NCI-H187 (cell line): ENCODE results near the gene KCNIP1.

ENCODE experiments used
- DNase-seq, 2 experiments: peaks; one replicate each; lab custom pipeline; 2025; lab: John Stamatoyannopoulos, UW

The KCNIP1 gene

DNA sequence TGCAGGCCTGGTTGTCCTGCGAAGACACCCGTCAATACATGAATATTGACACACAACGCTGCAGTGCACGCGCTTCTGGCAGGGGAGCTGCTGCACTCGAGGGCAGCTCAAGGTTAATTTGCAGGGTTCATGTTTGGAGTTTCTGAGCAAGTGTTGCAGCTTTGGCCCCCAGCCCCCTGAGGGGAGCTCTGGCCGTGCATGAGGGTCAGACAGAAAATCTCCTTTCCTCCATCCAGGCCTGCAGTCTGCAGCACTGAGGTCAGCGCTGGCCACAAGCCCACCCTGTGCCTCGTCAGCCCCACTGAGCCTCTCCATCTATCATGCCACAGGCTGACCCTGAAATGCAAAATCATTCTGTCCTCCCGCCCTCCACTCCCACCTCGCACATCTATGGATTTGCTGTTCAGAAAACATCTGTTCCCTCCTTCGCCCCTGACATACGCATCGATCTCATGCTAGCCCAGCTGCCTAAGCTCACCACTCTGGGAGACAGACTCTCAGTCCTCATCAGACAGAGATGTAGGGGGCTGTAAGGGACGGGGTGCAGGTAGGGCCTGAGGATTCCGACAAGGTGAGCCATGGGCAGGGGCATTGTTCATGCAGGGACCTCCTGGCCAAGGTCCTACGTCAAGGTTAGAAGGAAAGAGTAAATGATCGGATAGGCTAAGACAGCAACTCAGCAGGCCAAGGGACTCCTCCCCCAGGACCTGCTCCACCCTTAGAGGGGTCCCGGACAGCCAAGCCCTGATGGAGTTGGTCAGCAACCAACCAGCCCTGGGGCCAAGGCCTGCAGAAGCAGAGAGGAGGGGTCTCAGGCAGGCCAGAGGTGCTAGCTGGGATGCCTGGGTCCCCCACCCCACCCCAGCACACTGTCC, 125.1 kb downstream of the KCNIP1 start:
- no peak for DNase-seq

DNA sequence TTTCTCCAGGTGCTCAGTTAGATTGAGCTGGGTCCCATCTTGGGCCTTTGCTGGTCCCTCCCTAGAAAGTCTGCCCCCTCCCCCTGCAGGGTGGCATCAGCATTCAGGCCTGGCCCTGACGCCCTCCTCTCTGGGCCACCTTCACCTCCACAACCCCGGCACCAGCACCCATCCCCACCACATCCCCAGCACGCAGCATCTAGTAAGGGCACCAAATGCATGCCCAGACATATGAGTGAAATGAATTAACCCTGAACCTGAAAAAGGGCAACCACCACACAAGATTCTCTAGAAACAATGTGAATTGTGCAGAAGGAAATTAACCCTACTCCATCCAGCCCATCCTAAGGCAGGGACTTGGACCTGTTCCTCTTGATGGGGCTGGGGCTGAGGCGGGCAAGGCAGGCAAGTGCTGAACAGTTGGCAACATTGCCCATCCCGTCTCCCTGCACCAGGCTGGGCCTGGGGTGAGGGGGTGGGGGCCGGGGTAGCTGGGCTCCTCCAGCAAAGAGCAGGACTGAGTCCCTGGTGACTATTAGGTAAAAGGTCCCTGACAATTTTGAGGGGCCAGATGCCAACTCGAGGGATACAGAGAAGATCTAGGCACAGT, 125.9 kb downstream of the KCNIP1 start:
- no peak for DNase-seq

DNA sequence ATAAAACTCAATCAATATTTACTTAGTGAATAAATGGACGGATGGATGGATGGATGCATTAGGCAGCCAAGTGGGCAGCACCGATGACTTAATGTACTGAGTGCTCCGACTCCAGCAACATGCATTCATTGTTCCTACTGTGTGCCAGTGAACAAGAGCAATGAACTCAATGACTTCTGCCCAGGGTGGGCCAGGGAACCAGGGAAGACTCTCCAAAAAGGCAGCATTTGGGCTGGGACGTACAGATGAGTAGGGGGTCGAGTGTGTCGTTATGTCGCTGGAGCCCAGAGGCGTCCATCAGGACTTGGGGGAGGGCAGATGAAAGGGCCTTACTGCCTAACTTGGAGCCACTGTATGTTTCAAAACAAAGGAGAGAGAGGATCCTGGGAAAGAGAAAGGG, 126.4 kb downstream of the KCNIP1 start:
- no peak for DNase-seq

DNA sequence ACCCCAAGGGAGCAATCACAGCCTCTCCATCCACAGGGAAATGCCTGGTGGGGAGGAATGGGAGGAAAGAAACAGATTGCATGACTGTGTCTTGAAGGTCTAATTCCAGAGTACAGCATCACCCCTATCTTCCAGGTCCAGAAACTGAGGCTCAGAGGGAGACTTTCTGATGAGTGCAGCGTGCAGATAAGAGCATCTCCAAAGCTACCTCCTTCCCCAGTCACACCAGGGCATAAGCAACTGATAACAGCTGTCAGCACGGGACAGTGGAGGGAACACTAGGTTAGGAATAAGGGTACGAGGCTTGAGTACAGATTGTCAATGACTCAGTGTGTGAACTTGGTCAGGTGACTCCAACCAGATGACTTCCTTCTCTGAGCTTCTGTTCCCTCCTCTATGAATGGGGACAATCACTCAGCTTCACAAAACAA, 126.9 kb downstream of the KCNIP1 start:
- no peak for DNase-seq

DNA sequence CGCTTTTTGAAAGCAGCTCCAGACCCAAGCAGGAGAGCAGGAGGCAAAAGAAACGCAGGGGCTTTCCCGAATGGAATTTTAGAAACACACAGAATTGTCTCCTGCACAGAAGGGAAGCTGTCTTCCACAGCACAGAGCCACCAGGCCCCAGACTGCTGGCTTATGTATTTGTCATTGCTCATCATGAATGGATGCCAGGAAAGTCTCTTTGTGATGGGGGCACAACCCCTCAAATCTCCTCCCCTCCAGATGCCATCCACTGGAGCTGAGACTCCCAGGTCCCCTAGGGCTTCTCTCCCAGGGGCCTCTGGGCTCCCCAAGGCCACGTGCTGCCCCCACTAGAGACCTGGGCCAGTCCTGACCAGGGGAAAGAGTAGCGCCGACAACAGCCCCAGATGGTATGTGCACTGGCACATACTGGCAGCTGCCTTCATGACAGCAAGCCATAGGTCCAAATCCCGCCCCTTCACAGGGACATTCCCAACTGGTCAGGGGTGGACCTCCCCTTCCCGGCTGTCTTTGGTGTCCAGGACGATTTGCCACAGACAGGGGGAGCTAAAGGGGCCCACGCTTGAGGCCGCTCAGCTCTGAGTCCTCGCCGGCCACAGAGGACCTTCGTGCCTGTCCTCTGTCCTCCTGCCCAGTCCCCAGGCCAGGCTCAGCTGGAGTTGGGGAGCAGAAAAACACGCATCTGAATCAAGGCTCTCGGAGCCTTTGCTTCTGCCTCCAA, 127.8 kb downstream of the KCNIP1 start:
- DNase-seq, result no peak

DNA sequence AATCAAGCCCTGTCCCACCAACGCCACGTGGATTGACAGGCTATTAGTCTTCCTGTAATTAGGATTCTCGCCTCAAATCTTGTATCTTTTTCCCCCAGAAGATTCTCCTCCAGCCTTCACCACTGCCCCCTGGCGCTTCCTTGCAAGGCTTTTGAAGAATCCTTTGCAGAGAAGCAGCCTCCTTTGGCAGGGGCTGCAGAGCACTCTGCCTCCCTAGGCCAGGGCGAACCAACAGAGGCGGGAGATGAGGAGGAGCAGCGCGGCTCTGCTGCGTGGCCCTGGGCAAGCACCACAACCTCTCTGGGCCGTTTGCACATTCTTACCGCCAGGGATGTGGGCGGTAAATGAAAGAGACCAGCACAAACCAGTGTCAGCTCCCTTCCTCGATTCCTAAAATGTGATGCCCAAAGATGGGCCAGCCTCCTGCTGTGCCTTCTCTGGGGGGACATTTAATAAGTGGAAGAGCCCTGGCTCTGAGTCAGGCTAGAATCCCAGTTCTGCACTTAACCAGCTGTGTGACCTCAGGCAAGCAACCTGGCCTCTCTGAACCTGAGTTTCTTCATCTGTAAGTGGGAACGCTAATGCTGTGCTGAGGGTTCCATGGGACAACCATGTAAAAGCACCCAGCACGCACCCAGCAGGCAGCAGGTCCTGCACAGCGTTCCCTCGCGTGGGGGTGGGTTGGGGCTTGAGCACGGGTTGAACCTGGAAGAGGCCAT, 128.6 kb downstream of the KCNIP1 start:
- DNase-seq, result no peak

DNA sequence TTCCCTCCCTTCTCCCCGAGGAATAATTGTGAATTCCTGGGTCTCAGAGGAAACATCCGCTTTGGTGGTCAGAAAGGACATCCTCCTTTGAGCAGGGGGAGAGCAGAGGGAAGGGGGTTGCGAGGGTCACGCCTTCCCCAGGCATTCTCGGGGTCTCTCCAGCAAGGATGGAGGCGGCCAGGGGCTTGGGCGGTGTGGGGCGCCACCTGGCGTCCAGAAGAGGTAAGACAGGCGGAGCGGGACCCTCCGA, 129.1 kb downstream of the KCNIP1 start:
- no peak for DNase-seq

DNA sequence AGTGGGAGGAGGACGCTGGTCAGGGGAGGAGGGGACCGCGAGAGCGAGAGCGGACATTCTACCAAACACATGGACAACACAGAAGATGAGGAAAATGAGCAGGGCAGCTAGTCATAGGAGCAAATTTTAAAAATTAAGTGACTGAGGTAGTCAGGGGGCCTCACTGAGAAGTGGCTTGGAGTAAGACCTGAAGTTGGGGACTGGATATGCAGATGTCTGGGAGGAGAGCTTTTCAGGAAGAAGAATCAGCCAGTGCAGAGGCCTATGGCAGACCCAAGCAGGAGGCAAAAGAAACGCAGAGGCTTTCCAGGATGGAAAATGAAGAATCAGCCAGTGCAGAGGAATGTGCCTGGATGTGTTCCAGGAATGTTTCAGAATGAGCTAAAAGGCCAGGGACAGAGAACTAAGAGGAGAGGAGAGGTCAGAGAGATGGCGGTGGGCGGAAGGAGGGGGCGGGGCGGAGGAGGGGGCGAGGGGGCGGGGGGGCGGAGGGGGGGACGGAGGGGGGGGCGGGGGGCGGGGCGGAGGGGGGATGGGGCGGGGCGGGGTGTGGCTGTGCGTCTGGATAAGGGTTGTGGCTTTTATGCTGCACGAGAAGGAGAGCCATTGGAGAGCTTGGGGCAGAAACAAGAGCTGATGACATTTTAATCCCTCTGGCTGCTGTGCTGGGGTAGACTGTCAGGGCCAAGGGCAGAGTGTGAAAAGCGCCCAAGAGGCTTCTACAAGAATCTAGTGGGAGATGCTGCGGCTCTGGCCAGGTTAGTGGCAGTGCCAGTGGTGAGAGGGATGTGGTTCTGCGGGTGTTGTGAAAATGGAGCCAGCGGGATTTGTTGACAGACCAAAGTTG, 129.6 kb downstream of the KCNIP1 start:
- DNase-seq, result no peak

DNA sequence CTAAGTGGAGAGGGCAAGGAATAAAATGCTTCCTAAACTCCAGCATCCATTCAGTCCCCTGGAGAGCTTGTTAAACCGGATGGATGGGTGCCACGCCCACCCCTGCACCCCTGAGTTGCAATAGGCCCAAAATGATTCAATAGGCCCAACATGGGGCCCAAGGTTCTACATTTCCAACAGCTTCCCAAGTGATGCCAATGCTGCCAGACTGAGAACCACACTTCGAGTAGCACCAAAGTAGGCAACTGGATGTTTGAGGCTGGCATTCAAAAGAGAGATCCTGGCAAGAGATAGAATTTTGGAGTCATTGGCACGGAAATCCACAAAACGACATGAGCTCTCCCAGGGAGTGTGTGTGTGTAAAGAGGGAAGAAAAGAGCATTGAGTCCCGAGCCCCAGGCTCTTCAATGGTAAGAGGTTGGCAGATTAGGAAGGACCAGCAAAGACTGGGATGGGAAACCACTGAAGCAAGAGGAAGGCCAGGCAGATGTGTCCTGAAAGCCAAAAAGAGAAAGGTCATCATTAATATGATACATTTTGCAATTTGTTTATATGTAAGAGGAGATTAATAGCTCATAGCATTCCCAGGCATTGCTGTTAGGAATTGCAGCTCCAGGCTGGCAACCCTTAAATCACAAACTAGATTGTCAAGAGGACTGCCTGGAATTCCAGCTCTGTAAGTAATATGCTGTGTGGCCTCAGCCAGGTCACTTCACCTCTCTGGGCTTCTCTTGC, 130.6 kb downstream of the KCNIP1 start:
- DNase-seq, result no peak

DNA sequence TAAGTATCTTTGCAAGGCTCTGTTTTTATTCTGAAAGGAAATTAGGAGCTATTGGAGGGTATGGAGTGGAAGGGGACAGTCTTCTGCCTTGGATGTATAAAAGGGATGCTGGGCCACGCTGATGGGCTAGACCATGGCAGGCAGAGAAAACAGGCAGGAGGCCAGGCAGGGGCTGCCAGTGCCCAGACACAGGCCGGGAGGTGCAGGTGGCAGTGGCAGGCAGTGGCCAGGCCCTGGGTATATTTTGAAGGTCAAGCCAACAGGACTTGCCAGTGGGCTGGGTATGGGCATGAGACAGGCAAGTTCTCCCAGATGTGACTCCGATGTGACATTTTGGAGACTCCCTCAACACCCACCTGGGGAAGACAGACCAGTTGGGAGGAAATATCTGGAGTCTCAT, 131.9 kb downstream of the KCNIP1 start:
- no peak for DNase-seq

DNA sequence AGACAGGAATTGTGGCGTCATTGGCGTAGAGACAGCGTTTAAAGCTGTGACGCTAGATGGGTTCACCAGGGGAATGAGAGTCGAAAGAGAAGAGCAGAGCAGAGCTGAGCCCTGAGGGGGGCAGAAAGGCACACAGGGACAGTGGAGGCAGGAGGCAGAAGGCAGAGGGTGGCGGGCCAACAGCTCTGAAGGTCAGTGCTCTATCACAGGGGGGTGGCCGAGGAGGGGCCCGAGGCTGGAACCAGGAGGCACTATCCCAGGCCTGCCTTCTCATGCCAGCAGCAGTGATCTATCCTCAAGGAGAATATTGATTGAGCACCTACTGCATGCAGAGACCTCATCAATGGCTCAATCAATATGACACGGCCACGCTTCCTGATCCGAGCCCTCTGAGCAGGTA, 132.4 kb downstream of the KCNIP1 start:
- DNase-seq, result no peak

DNA sequence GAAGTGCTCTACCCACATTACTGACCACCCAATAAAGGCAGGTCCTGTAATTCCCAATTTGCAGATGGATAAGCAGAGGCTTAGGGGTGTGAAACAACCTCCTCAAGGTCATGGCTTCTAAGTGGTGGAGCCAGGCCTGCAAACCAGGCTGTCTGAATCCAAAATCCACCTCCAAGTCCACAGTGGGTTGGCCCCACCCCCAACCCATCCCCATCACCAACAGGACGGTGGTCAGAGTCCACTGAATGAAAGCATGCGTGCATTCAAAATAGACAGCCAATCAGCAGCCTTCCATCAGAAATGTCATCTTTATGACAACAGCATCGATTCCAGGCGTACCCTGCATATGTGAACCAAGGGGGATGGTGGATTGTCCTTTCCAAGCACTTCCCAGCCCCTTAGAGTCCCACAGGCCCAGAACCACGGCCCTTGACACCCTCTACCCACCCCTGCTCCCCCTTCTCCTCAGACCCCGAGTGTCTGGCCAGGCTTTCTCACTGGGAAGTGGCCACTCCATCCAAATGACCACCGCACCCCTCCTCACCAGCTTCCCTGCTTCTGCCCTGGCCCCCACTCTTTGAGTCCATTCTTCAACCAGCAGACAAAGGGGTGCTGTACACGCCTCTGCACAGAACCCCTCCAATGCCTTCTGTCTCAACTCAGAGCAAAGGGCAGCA, 133.1 kb downstream of the KCNIP1 start:
- DNase-seq, result no peak

DNA sequence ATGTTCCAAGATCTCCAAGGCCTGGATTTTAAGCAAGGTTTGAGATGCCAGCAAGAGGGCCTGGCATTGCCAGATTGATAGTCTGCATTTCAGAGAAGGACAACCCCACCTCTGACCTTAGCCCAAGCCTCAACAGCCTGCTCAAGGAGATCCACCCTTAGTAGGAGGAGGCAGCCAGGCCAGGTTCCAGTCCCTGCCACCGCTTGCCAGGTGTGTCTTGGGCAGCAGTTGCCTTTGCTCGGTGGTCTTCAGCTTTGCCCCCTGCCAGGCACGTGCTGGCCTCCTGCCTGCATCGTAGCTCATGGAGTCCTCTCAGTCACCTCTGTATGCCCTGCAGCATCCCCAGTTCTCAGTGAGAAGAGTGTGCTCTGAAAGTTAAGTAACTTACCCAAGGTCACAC, 134.2 kb downstream of the KCNIP1 start:
- no peak for DNase-seq

DNA sequence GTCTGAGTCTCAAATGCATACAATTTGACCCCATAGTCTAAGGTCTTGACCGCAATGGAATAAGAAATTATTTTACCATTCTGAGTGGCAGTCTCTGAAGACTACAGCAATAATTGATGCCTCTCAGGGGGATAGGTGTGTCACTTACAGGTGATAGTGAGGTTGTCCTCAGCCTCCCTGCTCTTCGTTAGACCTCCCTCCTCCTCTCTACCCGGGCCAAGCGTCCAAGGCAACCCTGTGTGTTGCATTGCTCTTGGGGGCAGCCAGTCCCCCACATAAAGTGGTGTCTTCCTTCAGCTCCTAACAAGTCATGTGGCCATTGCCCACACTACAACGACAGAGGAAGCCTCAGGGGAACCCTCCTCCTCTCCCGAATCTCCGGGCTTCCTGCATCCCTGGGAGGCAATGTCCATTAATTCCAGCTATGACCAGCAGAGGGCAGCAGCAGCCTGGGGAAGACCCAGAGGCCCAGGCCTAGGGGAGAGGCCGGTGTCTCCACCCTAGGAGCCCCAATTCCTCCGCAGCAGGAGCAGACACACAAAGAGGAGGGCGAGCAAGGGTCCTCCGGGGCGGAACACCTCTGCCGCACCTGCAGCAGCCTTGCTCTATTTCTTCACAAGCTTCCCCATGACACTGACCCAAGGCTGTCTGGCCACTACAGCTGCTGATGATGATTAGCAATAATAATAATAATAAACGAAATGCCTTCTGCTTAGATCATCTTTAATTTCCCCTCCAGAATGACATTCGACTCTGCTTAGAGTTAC, 134.8 kb downstream of the KCNIP1 start:
- peak in 1 of 2 experiments; percentile 26 for DNase-seq

DNA sequence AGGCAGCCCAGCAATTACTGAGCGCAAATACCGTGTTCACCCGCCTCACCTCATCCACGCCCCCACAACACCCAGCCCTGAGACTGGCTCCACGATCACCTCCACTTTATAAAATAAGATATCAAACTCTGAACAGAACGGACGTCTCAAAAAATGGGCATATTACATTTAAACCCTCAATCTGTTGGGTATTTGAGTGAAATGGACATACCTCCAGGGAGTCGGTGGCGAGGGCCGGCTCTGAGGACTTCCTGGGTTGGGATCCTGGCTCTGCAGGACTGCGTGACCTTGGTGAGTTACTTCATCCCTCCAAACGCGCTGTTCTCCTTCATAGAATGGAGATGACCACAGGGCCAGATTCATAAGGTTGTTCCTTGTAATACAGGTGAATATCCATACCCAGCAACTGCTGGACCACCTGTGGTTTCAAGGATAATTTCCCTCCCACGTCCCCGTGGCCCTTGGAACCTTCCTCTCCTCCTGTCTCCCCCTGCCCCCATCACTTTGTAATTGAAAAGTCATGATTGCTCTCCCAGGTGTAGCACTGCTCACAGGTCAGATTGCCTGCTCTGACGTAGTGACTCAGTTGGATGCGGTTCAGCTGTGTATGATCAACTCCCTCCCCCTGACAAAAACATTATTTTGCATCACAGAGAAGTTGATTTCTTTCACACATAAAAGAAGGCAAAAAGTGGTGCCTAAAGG, 135.6 kb downstream of the KCNIP1 start:
- DNase-seq, result no peak

DNA sequence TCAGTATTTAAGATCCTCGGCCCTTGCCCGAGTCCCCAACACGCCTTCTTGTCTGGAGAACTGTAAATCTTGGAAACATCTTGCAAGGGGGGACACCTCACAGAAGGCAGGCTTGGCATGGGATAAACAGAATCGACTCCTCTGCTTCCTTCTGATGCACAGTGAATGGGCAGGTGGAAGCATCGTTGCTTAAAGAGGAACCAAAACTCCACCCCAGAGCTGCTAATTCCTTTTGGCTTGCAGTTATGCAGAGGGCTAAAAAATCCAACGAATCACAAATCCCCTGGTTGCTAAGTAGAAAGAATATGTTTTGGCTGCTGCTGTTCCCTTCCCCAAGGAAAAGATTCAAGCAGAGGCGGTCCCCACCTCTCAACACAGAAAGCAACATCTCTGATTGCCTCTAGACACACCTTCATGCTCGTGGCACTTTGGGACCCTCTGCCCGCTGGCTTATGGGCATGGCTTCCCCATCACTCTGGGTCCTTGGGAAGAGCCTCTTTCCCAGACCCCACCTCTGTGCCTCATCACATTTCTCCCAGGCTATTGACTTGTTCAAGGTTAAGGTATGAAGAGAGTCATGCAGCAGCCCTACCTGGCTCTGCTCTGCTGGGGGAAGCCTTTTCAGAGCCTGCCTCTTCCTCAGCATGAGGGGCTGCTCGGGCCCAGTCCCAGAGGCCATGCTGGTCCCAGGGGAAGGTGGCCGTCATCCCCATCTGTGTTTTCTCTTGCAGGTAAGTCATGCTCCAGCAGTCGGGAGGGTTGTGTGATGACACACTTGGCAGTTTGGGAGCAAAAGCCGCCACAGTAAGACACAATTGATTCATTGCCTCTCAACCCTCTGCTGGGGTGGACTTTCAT, 137.1 kb downstream of the KCNIP1 start:
- DNase-seq, result no peak

DNA sequence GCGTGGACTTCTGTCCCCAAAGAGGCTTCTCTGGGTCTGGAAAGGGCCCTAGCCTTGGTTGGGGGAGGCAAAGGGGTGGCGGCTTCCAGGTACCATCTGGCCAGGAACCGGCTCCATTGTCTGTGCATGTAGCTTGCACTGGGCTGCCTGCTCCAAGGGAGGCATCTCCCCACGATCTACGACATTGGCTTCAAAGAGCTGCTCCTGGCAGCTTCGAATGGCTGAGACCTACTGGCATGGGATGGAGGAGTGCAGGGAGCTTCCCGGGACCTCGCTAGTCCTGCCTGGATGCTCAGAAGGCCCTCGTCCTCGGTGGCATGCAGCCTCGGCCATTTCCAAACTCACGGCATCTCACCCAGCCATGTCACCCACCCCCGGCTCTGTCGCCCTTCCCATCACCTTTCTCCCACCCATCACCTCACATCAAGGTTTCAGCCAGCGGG, 137.8 kb downstream of the KCNIP1 start:
- DNase-seq, result no peak
